Measurements from ENCODE around the gene CHD1.

GRCh38 chr5:98957307-98957706 is 28.5 kb upstream of the CHD1 start:
- TF ChIP-seq CTCF (IDR thresholded peaks at IDR 0.05; ENCODE audit: low read depth, low read length) (no peak), POLR2A (IDR thresholded peaks at IDR 0.05; ENCODE audit: extremely low read depth, insufficient read length) (no peak), MAX (IDR thresholded peaks at IDR 0.05; ENCODE audit: low read depth, low read length) (no peak), MYC (IDR thresholded peaks at IDR 0.05; ENCODE audit: low read depth, low read length) (no peak)

Data from NB4 (cell line).